COLO668 (cell line): ENCODE measurements around the gene HIGD1B.
A peak's percentile ranks its signal among the peaks of the same experiment; 100 is the strongest.
"Not testable (repeated sequence)": the region's sequence is repeated elsewhere in the genome, so short reads cannot be mapped to it uniquely, and the experiment has no call there.

ENCODE experiments used
- DNase-seq: peaks from one replicate; lab custom pipeline; 2025; ENCODE audit not compliant: unreplicated experiment; lab: John Stamatoyannopoulos, UW

Gene HIGD1B

DNA sequence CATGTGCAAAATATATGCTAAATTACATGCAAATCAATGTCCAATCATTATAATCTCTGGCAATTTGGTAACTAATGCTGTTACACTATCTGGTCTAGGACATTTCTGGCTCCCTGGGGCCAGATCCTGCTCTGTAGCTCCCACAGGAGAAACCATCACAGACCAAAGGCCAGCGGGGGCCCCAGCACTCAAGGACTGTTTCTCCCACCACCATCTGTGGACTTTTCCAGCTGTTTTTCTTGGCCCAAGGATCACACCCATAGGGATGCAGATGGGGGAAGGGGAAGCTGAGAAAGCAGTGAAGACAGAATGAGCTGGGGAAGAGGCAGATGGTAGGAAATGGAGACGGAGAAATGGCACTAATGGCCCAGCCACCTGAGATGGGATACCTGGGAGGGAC is at the start of gene HIGD1B:
TSS of gene HIGD1B (plus strand) at position 298 of the 400 bp plus-strand sequence. CDS start 270 bp downstream, outside the sequence.
- no peak for DNase-seq

DNA sequence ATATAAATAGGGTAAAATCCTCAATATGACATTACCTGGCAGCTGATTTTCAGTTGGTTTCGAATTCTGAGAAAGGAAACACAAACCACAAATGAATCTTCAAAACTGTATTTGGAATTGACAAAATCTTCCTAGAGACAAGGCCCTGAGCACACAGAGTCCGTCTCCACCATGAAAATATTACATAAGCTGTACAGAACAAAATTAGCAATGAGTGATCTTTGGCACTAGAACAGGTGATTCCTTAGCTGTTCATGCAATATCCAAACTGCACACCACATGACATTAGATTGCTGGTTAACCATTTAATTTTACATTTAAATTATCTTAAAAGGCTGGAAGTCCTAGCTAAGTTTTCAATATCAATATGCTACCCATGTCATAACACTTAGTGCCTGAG is 49.3 kb upstream of the HIGD1B start:
- no peak for DNase-seq

DNA sequence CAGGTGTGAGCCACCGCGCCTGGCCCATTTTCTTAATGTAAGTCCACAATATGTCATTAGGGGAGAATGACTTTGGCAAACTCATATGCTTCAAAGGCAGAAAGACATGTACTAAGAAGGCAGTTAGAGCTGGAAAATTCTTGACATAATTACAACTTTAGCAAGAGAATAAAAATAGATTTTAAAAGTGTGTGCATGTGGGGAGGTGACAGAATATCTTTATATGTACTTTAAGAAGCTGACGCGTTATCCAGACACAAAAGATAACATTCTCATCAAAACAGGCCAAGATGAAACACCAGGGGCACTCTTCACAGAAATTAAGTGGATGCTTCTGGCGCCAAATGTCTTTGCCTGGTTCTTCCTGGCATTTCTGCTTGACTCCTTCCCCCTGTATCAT is 45.8 kb upstream of the HIGD1B start:
- no peak for DNase-seq

DNA sequence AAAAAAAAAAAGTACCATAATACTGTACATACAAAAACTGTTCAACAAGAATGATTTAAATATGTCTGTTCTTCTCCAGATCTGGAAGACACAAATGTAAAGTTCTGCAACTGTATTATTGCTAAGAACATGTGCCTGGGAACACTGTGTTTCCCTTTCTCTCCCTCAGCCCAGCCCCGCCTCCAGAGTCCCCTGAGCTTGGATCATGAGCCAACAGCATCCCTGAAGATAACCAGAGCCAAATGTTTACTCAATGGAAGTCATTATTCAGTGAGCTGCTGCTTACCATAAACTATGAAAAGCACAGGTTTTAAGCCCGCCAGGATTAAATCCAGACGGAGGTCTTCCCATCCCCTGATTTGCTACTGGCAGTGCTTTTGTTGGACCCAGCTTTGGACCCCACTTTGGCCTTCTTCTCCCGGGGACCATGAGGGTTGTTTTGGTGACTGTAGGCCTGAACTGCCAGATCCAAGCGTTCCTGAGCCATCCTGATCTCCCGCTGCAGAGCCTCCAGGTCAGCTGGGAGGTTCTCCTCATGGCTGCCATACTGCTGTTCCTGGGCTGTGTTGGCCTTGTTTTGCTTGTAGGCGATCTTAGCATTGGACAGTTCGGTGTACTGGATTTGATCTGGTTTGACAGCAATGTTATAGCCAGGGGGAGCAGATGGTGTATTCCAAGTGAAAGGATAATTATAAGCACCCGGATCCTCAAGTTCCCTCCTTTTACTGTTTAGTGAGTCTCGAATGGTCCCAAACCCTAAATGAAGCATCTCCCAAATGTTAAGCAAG is 43.2 kb upstream of the HIGD1B start:
- no peak for DNase-seq

DNA sequence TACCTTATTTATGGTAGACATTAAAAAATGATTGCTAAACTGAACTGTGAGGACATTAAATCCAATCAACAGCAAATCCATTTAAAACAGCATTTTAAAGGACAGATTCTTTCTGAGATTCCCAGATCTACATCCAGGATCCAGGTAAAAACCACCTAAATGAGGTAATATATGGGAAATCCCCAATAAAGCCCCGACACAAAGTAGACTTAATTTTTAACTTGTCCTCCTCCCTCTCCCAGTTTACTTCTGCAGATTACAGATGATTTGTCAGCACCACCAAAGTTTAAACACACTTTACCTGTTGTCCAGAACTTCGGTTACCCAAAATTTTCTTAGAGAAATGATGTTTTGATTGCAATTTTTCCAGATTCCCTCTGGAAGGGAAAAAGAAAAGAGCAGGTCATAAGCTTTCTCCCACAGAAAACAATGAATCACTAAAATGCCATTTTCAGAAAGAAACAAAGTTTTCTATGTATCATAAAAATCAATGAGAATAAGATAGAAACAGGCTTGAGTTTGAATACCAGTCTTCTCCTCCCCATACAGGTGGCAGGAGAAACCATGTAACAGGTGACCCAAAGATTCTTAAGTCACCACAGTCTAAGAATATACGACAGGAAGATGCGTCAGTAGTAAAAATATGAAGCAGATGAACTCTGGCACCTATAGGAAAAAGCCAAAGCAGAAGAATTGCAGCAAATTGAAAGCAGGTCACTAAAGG is 40.4 kb upstream of the HIGD1B start:
- no peak for DNase-seq

DNA sequence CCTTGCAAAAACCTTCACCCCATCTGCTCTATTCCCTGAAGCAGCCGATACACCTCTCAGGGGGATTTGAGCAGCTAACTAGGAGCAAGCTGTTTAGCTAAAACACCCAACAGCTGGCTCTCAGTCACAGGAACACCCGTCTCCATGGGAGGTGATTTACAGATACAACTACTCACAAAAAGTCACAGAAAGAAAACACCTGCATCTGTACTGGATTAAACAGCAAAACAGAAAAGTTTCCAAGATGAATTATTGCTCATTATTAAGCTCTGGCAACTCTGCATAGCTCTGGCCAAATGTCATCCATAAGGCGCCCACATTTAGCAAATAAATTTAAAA is 39.9 kb upstream of the HIGD1B start:
- DNase-seq, result no peak

DNA sequence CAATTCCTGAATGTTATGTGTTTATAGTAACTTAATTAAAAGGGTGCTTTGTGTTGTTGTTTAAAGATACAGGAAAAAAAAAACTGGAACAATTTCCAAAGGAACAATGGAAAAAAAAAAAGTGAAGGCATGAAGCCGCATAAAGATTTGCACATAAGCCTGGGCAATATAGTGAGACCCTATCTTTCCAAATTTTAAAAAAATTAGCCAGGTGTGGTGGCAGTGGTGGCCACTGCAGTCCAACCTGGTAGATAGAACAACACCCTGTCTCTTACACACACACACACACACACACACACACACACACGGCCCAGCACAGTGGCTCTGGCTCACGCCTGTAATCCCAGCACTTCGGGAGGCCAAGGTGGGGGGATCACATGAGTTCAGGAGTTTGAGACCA is 39.5 kb upstream of the HIGD1B start:
- no peak for DNase-seq

DNA sequence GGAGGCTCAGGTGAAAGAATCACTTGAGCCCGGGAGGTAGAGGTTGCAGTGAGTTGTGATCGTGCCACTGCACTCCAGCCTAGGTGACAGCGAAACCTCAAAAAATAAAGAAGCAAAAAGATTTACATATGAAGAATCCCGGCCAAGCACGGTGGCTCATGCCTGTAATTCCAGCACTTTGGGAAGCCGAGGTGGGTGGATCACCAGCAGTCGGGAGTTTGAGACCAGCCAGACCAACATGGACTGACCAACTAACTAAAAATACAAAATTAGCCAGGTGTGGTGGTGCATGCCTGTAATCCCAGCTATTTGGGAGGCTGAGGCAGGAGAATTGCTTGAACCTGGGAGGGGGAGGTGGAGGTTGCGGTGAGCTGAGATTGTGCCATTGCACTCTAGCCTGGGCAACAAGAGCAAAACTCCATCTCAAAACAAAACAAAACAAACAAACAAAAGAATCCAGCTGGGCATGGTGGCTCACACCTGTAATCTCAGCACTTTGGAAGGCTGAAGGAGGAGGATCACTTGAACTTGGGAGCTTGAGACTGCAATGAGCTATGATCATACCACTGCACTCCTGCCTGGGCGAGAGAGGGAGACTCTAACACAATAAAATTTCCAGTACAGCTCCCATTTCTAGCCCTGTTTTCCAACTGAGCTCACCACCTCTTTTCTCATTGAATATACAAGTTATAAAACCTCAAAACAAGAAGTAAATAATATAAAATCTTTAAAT is 38.9 kb upstream of the HIGD1B start:
- DNase-seq, result not testable (repeated sequence)

DNA sequence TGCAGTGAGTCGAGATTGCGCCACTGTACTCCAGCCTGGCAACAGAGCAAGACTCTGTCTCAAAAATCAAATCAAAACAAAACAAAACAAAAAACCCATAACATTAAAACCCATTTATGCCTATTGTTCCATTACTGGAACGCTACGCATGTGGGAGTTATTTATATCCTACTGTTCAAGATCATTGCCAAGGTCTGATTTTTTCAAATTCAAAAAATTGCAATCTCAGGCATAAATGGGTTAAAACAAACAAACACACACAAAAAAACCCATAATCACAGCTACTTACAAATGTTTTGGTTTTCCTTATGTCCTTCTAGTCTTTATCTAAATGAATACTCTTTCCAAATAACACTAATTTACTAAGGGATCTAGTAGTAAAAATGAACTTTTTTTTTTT is 35.4 kb upstream of the HIGD1B start:
- no peak for DNase-seq

DNA sequence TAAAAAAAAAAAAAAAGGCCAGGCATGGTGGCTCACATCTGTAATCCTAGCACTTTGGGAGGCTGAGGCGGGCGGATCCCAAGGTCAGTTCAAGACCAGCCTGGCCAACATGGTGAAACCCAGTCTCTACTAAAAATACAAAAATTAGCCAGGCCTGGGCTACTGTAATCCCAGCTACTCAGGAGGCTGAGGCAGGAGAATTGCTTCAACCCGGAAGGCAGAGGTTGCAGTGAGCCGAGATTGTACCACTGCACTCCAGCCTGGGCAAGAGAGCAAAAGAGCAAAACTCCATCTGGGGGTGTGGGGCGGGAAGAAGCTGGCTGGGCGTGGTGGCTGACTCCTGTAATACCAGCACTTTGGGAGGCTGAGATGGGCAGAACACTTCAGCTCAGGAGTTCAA is 29.2 kb upstream of the HIGD1B start:
- not testable (repeated sequence) for DNase-seq

DNA sequence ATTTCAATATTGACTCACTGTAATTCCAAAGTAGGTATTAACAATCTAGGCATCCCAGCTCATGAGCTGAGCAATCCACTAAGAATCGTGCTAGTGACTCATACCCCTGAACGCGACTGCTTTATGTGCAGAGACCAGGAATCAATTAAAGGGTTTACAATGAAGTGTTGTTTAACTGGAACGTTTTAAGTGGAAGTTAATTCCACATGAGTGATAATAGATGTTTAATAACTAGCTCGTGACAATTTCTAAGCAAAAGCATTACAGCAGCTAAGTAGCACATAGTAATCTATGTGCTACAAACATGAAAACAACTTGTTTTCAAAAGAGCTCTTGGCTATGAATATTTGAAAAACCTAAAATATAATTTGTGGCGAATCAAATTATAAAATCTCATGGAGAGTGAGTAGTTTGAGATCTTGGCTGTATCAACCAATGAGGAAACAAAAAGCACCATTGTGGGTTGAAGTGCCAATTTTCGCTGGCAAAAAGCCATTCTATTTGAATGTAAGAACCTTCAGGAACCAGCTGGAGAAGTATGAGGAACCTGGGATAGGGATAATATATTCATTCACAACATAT is 27.0 kb upstream of the HIGD1B start:
- DNase-seq, result peak; percentile 1

DNA sequence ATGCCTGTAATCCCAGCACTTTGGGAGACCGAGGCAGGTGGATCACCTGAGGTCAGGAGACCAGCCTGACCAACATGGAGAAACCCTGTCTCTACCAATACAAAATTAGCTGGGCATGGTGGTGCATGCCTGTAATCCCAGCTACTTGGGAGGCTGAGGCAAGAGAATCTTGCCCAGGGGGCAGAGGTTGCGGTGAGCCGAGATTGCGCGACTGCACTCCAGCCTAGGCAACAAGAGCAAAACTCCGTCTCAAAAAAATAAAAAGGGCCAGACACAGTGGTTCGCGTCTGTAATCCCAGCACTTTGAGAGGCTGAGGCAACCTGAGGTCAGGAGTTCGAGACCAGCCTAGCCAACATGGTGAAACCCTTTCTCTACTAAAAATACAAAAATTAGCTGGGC is 22.4 kb upstream of the HIGD1B start:
- DNase-seq, result not testable (repeated sequence)

DNA sequence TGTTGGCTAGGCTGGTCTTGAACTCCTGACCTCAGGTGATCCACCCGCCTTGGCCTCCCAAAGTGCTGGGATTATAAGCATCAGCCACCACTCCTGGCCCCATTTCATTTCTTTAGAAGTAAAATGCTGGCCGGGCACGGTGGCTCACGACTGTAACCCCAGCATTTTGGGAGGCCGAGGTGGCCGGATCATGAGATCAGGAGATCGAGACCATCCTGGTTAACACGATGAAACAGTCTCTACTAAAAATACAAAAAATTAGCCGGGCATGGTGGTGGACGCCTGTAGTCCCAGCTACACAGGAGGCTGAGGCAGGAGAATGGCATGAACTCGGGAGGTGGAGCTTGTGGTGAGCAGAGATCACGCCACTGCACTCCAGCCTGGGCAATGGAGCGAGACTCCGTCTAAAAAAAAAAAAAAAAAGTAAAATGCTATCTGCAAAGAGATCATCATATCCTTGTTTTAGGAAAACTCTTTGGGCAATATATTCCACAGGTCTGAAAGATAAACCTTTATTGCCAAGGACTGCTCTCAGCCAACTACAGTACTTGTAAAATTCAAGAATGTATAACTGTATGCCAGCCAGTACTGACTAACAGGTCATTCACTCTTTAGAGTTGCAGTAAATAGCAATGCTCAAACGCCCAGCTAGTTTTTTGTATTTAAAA is 21.4 kb upstream of the HIGD1B start:
- DNase-seq, result no peak

DNA sequence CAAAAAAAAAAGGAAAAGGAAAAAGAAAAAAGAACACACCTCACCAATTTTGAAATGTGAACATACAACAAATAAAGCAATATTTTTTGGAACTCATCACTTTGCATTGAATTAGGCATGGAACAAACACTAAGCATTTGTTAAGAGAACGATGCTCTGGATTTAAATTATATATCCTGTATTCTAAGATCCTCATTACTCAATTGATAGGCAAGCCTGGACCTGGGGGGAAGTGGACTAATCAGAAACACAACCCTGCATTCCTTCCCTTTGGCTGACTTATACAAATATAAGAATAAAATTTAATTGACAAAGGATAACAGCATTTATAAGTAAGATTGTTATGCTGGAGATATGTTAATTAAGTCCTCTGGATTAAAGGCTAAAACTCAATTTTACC is 19.8 kb upstream of the HIGD1B start:
- no peak for DNase-seq

DNA sequence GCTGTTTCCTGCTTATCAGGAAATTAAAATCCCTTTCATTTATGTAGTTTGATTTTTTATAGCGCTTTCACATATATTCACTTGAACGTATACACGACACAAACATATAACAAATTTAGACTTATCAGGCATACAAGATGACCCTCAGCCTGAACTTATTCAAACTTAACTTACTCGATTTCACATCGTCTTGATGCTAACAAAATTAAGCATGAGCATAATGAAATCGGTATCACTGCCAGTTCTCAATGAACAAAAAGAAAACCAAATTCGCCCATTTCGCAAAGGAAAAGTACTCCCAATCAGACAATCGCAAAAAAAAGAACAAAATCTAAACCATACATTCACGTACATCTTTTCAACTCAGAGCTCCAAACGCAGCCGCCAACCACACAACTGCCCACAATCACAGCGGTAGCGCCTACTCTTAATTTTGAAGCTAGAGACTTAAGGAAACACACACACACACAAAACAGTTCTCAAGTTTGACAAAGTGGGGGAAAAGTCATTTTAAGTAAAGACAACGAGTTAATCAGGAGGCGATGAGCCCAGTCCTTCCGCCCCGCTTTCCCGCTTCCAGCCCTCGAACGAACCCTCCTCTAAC is 18.7 kb upstream of the HIGD1B start:
- no peak for DNase-seq

DNA sequence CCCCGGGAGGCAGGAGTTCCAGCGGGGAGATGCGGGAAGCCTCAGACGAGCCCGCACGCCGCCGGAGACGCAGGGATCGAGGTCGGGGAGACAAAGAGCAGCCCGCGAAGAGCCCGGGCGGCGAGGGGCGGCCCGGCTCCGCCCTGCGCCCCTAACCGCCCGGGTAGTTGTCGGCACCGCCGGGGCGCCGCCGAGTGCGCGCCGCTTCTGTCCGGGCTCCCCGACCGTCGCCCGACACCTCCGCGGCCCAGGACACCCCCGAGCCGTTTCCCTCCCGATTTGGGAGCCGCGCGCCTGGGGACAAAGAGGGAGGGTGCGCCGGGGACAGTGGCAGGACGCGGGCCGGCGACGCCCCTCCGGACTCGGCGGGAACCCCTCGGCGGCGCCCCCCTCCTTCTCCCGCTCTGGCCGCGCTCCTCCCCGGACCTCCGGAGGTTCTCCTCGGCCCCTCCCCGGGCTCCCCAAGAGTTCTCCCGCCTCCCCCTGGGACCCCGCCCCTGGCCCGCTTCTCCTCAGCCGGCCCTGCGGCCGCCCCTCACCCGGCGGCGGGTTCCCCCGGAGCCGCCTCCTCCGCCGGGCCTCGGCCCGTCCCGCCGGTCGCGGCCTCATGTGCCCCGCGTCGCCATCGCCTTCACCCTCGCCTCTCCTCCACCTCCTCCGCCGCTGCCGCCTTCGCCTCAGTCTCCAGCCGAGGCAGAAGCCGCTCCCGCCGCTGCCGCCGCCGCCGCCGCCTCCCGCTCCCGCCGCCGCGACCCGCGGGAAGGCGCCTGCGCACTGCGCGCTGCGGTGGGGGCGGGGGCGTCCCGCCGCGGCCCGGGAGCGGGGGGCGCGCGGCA is 17.9 kb upstream of the HIGD1B start, which contains the start of gene GJC1:
TSS of gene GJC1 (minus strand) at position 765 of the 836 bp plus-strand sequence. CDS start 24,470 bp downstream, outside the sequence.
- DNase-seq, result no peak

DNA sequence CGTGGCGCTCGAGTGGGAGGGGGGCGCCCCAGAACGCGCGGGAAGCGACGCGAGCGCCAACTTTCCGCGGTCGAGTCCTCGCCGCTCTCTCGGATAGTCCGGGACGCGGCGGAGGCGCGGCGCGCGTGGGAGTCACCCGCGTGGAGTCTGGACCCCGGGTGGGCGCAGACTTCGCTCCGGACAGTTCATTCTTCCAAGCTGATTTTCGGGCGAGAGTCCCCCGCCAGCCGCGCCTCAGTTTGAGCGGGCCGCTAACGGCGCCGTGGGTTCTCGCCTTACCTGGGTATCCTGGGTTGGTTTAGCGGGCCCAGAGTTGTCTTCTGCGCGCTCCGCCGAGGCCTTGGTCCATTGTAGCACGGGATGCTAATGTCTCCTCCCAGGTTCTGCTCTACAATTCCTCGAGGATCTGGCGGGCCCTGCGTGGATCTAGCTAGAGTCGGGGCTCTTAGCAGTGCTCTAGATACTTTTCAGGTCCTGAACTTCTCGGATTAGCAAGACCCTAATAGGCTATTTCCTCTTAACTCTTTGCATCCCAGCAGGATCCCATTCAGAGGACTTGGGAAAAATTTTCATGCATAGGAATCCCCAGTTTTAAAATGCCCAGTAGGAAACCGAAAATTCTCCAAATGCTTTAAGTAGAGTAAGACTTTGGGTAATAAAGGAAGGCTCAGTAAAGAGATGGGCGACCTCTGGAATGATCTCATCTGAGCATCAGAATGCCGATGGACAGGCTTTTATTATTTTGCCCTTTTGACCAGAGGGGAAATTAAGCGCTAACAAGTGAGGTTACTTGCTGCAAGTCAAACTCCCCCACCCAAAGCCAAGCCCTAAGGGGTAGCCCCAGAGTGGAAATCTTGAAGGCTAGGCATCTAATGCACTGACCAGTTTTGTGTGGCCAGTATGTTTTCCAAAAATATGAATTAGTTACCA is 17.1 kb upstream of the HIGD1B start:
- peak; percentile 3 for DNase-seq

DNA sequence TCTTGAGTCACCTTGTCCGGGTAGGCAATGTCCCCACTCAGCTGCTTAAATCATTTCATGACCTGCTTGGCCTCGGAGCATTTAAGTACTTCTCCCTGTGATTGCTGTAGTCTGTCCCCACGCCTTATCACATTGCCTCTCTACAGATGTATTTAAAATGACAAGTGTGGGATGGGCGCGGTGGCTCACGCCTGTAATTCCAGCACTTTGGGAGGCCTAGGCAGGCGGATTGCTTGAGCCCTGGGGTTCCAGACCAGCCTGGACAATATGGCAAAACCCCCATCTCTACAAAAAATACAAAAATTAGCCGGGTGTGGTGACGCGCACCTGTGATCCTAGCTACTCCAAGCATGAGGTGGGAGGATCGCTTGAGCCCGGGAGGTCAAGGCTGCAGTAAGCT is 16.3 kb upstream of the HIGD1B start:
- DNase-seq, result no peak

DNA sequence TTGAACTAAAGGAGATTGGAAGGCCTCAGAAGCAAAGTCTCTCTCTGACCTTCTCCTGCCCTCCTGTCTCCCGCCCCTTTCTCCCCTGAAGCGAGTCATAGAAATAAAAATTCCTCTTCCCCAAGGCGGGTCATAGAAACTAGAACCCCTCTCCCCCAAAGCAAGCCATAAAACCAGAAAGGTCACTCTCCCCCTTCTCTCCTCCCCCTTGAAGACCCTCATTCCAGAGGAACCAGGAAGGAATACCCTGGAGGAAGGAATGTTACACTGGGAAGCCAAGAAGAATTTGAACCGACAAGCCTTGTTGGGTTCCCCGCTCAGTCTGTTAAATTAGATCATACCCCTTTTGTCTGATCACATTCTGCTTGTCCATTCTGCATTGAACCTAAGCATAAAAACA is 14.9 kb upstream of the HIGD1B start:
- DNase-seq, result no peak
